ENCODE measurements around the gene LRMDA.

DNA sequence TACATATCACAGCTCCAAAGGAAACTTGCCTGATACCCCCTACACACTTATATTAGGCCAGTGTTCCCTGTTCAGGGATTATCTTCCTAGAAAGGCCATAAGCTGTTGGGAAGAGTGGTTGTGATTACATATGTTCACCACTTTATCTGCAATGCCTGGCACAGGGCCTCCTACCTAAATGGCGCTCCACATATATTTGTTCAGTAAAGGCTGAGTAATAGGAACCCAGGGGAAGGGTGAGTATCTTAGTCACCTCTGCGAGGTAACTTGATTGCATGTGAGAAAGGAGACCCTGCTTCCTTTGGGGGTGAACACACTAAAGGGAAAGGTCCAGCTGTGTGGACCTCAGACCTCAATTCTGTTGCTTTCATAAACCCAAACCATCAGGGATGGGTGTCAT is 896.0 kb downstream of the LRMDA start:
- TF ChIP-seq, protein P1, sequence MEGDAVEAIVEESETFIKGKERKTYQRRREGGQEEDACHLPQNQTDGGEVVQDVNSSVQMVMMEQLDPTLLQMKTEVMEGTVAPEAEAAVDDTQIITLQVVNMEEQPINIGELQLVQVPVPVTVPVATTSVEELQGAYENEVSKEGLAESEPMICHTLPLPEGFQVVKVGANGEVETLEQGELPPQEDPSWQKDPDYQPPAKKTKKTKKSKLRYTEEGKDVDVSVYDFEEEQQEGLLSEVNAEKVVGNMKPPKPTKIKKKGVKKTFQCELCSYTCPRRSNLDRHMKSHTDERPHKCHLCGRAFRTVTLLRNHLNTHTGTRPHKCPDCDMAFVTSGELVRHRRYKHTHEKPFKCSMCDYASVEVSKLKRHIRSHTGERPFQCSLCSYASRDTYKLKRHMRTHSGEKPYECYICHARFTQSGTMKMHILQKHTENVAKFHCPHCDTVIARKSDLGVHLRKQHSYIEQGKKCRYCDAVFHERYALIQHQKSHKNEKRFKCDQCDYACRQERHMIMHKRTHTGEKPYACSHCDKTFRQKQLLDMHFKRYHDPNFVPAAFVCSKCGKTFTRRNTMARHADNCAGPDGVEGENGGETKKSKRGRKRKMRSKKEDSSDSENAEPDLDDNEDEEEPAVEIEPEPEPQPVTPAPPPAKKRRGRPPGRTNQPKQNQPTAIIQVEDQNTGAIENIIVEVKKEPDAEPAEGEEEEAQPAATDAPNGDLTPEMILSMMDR (IDR thresholded peaks at IDR 0.05): no peak
- no peak for TF ChIP-seq EZH2phosphoT487 (IDR thresholded peaks at IDR 0.05)
- no peak for TF ChIP-seq EZH2 (IDR thresholded peaks at IDR 0.05)

Measured in neural progenitor cell (in vitro differentiated cells).